Hematopoietic multipotent progenitor cell treated with erythropoietin and hydrocortisone succinate and interleukin-3 and kit ligand, for 8 days (in vitro differentiated cells): ENCODE results near the gene PSPH.
"Not testable (repeated sequence)": the region's sequence is repeated elsewhere in the genome, so short reads cannot be mapped to it uniquely, and the experiment has no call there.

ENCODE experiments used
- DNase-seq: peaks from one replicate; pipeline ENCODE4 v3.0.0-alpha.2; 2015

PSPH gene

DNA sequence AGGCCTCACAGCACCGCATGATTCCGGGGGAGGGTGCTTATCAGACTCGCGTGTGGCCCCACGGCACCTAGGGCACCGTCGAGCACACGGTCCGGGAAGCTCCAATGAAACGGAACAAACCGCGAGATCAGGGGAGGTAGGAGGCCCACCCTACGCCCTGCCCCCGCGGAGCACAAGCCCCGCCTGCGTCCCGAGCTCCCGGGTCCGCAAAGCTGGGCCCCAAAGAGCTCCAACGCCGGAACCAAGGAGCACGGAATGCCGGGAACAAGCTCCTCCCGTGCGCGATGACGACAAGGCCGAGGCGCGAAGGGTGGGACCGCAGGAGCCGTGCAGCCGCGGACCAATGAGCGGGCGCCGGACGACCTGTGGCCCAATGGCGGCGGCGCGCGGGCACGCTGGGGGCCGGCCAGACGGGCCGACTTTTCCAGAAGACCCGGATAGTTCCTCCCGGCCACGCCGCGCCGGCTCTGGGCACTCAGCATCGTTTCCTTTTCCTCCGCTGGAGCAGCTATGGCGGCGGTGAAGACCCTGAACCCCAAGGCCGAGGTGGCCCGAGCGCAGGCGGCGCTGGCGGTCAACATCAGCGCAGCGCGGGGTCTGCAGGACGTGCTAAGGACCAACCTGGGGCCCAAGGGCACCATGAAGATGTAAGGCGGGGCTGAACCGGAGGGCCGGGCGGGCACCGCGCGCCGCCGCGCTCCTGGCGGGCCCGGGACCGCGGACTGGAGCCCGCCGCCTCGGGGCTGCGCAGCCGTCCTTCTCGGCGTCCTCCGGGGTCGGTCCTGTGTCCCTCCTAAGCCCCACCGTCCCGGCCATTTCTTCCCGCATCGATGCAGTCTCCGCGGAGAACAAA is at the start of gene PSPH, which contains the start of gene CCT6A:
Gene PSPH (minus strand): TSS at position 106 of the 853 bp plus-strand sequence. CDS start 30,232 bp downstream, outside the sequence.
Gene CCT6A (plus strand): TSS at position 427 of the 853 bp plus-strand sequence. CDS start 84 bp downstream, at position 511.
- DNase-seq: peak; percentile 98

DNA sequence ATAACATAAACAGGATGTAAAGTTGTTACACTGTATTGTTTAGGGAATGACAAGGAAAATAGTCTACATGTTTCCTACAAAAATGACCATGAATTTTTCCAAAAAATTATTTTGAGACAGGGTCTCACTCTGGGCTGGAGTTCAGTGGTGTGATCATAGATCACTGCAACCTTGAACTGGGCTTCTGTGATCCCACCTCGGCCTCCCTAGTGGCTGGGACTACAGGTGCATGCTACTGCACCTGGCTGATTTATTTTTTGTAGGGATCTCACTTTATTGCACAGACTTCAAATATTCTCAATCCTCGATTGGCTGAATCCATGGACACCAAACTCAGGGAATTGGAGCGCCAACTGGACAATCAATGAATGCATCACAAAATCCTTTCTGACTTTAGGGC is 48.4 kb upstream of the PSPH start:
- DNase-seq: no peak

DNA sequence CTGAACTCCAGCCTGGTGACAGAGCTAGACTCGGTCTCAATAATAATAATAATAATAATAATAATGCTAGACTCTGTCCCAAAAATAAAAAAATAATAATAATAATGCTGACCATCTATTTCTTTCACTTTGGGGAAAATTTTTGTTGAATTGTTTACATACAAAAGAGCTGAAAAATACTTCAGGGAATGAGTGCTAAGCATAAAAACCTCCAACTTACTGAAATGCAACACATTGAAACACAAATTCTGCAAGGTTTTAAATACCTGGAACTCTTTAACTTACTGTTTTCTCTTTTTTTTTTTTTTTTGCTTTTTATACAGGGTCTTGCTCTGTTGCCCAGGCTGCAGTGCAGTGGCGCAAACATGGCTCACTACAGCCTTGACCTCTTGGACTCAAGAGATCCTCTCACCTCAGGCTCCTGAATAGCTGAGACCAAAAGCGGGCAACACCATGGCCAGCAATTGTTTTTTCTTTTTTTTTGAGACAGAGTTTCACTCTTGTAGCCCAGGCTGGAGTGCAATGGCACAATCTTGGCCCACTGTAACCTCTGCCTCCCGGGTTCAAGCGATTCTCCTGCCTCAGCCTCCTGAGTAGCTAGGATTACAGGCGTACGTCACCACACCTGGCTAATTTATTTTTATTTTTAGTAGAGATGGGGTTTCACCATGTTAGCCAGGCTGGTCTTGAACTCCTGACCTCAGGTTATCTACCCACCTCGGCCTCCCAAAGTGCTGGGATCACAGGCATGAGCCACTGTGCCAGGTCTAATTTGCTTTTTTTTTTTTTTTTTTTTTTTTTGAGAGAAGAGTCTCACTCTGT is 47.2 kb upstream of the PSPH start:
- not testable (repeated sequence) for DNase-seq

DNA sequence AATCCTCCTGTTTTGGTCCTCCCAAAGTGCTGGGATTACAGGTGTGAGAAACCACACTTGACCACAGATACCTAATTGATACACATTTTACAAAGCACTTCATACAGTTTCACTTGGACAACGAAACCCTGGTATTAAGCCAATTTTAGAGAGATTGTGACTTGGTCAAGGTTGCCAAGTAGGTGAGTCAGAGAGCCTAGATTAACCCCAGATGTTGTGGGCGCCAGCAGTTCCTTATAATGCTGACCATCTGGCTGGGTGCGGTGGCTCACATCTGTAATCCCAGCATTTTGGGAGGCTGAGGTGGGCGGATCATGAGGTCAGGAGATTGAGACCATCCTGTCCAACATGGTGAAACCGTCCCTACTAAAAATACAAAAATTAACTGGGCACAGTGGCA is 46.5 kb upstream of the PSPH start:
- peak; percentile 78 for DNase-seq

DNA sequence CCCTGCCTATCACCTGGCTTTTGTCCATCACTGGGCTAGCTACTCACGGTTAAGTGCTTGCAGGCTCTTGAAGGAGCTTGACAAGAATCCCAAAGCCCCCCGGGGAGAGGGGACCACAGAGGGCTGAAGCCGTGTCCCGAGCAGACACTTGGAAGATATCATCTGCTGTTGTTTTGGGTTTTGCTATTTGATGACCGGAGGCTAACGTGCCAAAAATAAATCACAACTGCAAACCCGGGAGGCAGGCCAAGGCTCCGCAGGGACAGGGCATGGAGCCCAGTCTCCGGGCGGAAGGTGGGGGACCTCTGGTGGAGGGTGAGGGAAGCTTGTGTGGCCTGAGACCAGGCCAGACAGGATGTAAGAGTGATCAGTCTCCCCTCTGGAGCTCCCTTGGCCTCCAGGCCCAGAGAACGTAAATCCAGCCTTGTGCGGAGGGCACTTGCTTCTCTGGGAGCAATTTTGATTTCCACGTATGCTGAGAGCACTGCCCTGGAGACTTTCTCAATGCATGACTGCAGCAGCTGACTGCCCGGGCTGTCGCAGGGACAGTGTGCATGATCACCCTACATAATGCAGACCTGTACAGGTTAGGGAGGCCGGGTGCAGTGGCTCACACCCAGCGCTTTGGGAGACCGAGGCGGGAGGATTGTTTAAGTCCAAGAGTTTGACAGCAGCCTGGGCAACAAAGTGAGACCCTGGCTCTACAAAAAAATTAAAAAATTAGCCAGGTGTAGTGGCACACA is 41.7 kb upstream of the PSPH start, which contains the start of gene PHKG1:
Gene PHKG1 (minus strand): TSS at position 164 of the 743 bp plus-strand sequence. CDS start 4,011 bp downstream, outside the sequence.
- peak; percentile 26 for DNase-seq

DNA sequence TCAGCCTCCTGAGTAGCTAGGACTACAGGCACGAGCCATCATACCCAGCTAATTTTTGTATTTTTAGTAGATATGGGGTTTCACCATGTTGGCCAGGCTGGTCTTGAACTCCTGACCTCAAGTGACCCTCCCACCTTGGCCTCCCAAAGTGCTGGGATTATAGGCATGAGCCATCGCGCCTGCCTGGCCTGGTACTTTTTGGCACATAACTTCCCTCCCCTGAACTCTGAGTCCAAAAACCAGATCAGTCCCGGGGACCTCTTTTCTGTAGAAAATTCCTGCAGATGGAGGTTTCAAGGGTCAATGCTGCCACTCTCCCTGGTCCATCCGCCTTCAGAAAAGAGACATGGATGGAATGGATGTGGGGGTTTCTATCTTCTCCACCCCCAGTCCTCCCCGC is 41.1 kb upstream of the PSPH start:
- DNase-seq: not testable (repeated sequence)

DNA sequence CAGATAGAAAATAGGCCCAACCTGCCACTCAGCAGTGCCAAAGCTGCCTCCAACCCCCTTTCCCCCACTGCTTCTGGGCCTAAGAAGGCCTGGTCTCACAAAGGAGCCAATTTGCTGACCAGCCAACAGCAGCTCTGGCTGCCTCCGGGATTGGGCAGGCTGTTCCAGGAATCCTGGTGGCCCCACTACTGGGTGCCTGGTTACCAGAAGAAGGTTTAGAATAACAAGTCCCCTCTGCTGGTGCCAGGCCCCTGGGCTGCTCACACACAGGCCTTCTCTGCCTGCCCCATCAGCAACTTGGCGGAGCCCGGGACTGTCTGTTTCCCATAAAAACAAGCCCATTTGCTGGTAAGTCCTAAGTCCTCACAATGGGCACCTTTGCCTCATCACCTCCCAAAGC is 40.3 kb upstream of the PSPH start:
- no peak for DNase-seq

DNA sequence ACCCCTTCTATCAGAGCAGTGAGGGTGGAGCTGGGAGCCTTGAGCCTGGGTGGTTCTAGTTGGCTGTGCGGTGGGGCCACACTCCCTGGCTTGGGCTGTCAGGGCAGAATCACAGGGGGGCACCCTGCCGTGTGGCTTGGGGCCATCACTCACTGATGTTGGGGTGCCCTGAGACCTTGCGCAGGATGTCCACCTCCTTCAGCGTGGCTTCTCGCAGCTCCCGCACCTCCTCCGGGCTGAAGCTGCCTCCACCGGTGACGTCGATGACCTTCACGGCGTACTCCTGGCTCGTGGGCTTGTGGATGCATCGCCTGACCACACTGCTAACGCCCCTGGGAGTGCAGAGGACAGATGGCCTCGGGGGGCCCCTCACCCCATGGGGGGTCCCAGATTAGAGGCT is 36.2 kb upstream of the PSPH start:
- DNase-seq: no peak

DNA sequence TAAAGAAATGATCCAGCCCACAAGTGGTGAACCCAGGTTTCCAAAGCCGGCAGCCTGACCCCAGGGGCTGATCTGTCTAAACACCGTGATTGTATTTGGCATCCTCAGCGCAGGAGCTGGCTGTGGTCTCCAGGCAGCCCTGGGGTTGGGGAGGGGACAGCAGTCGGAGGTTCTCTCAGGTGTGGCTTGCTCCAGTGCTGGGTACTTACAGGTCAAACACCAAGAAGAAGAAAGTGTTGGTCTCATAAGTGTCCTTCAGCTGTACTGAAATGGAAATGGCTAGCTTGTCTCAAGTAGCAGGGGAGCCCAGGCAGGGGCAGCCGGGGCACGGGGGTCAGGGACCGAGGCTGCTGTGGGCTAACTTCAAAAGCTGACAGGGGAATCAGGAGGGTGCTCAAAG is 35.5 kb upstream of the PSPH start:
- DNase-seq: no peak

DNA sequence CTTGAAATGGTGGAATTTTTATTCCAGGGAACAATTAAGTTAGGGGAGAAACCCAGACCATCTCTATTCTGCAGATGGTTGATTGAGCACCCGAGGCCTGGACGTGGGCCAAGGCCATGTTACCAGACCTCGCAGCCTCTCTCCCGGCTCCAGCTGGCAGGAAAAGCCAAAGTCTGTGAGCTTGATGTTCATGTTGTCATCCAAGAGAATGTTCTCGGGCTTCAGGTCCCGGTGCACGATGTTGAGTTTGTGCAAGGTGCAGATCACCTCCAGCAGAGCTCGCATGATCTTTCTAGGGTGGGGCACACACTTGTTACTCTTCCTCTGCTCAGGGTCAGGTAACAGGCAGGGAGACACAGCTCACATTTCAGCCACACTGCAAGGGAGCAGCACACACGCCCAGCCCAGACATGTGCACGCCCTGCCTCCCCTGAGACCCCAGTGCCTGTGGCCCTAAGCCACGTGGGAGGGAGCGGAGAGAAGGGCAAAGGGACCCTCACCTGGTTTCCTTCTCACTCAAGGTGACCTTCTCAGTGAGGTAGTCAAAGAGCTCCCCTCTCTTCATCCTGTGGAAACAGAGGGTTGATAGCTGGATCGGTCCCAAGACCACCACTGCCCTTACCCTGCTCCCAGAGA is 32.0 kb upstream of the PSPH start:
- no peak for DNase-seq

DNA sequence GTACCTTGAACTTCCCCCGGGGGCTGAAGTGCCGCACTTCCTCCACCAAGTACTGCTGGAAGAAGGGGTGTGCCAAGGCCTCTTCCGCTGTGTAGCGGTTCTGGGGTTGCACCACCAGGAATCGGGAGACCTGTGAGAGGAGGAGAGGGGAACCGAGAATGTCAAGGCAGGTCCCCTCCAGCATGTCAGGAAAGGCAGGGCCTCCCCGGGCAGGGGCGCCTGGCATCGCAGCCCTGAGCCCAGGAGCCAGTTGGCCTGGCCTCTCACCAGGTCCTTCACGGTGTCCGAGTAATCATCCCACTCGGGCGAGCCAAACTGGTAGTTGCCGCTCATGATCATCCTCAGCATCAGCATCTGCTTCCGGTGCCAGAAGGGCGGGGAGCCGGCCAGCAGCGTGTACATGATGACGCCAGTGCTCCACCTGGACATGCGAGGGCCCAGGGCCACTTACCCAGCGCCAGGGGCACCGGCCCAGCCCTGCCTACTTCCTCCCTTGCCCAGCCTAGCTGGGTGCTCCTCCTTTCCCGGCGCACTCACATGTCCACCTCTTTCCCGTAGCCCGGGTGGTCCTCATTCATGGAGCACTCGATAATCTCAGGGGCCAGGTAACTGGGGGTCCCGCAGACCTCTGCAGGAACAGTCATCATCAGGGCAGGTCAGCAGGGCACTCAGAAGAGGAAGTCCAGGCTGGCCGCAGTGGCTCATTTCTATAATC is 30.5 kb upstream of the PSPH start:
- no peak for DNase-seq

DNA sequence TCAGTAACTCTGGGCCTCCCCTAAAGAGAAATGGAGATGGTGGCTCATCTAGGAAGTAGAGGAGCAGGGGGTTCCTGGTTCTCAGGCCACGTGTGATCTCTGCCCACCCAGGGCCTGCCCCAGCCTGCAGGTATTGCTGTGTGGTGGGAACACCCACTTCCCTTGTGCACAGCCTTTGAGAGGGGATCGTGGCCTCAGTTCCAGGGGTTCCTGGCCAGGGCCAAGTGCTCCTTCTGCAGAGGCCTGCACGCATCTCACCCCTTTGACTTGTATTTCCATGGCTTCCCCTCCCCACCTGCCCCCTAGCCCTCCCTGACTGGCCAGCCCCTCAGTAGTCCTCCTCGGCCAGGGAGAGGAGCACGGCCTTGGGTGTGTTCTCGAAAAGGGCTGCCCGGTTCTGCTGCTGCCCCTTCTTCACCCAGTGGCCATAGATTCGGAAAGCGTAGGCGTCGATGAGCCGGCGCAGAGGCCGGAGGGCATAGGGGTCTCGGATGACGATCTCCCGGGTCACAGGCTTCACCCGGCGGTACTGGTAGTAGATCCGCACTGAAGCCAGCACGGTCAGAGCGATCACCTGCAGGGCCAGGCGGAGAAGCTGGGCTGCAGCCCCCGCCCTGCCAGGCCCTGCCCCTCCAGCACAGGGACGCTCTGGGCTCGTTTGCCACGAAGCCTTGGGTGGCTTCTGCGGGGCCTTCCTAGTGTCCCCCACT is 29.6 kb upstream of the PSPH start:
- DNase-seq: not testable (repeated sequence)

DNA sequence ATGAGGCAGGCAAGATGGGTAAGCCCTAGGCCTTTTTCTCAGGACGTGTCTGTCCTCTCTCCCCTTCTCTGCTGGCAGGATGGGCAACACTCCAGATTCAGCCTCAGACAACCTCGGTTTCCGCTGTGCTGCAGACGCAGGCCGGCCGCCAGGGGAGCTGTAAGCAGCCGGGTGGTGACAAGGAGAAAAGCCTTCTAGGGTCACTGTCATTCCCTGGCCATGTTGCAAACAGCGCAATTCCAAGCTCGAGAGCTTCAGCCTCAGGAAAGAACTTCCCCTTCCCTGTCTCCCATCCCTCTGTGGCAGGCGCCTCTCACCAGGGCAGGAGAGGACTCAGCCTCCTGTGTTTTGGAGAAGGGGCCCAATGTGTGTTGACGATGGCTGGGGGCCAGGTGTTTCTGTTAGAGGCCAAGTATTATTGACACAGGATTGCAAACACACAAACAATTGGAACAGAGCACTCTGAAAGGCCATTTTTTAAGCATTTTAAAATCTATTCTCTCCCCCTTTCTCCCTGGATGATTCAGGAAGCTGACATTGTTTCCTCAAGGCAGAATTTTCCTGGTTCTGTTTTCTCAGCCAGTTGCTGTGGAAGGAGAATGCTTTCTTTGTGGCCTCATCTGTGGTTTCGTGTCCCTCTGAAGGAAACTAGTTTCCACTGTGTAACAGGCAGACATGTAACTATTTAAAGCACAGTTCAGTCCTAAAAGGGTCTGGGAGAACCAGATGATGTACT is 28.4 kb upstream of the PSPH start:
- DNase-seq: no peak

DNA sequence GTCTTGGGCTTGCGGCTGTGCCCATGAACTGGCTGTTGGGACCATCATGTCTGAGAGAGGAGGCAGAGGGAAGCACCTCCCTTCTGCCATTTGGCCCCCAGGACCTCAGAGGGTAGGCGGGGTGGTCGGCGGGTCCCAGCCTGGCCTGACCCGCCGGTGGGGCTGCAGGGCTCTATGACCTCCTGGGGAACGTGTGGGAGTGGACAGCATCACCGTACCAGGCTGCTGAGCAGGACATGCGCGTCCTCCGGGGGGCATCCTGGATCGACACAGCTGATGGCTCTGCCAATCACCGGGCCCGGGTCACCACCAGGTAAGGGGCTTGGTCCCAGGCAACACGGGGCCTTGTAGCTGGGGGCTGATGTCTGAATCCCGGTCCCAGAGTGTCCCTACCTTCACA is 27.0 kb upstream of the PSPH start:
- DNase-seq: no peak

DNA sequence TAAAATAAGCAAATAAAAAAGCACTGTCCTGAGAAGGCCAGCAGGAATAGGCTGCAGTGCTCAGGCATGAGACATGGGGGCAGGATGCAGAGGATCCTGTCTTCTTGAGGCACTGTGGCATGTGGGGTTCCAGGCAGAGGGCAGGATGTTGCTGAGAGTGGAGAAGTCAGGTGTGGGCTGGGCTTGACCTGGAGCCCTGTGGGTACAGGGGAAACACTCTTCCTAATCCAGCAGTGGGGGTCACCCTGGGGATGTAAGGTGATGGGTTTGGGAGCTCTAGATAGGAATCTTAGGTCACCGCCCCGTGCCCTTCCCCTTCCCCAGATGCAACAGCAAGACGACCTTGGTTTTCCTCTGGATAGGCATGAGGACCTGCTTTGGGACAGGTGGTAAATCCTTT is 26.4 kb upstream of the PSPH start:
- DNase-seq: no peak

DNA sequence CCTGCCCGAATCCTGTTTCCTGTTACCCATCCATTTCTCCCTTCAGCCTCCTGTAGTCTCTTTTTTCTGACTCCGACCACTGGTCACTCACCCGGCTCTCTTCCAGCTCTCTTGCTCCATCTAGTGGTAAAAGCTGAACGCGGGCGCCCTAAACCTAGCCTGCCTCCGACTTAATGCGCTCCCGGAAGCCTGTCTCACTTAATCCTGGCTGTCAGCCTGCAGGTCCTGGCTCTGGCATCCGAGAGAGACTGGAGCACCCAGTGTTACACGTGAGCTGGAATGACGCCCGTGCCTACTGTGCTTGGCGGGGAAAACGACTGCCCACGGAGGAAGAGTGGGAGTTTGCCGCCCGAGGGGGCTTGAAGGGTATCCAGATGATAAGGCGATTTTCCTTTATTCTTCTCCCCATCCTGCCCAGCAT is 23.1 kb upstream of the PSPH start:
- DNase-seq: peak; percentile 85

DNA sequence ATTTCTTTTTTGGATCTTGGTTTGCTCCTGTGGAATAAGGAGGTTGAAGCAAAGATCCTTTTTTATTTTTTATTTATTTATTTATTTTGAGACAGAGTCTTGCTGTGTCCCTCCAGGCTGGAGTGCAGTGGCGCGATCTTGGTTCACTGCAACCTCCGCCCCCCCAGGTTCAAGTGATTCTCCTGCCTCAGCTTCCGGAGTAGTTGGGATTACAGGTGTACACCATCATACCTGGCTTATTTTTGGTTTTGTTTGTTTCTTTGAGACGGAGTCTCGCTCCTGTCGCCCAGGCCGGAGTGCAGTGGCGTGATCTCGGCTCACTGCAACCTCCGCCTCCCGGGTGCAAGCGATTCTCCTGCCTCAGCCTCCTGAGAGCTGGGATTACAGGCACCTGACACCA is 15.1 kb upstream of the PSPH start:
- not testable (repeated sequence) for DNase-seq

DNA sequence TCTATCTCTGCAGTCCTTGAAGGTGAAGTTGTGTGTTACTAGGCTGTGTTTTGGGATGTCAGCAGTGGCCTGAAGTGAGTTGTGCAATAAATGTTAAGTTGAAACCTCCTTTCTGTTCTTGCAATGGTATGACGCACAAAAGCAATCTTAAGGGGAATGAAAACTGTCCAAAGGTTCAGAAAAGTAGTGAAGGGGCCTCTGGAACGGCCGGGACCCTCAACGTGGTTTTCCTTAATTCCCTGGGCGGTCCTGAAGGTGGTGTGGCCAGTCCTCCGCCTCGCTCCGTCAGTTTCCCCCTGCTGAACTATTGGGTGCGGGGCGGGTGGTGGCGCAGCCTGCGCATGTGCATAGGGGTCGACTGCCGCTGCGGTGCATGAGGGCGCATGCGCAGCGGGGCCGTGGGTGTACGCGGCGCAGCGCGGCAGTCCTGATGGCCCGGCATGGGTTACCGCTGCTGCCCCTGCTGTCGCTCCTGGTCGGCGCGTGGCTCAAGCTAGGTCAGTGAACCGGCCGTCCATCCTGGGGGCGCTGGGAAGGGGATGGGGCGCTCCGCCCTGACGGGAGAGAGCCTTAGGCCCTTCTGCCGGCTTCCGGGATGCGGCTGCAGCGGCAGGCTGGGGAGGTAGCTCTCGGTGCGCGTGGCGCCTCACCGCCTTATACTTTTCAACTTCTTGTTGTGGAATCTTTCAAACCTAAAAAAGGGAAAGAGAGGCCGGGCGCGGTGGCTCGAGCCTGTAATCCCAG is 12.8 kb upstream of the PSPH start, which contains the start of gene SUMF2:
Gene SUMF2 (plus strand): TSS at position 405 of the 744 bp plus-strand sequence. CDS start 26 bp downstream, at position 431.
- peak; percentile 89 for DNase-seq

DNA sequence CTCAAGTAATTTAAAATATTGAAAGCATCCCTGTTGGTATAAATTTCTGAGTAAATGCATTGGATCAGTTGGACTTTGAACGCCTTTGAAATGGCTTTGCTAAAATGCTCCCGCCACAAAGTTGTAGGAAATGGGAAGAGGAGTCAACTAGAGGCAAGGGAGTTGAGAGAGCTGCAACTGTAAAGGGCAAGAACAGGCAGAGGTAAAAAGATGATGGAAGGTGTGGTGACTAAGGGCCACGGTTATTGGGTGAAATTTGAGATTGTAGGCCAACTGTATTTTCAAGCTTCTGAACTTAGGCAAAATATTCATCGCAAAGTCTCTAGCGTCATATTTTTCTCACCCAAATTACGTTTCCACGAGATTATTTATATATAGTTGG is 12.2 kb upstream of the PSPH start:
- DNase-seq: no peak
